HG03520 (cell line): Measurements from ENCODE around the gene GINS1.

Source experiments
- ATAC-seq: cut with Tn5 transposase; IDR thresholded peaks from one replicate; pipeline ENCODE4 v1.9.1; 2021; ENCODE audit warnings: mild to moderate bottlenecking, moderate library complexity; ENCODE audit not compliant: unreplicated experiment

GINS1 gene

DNA sequence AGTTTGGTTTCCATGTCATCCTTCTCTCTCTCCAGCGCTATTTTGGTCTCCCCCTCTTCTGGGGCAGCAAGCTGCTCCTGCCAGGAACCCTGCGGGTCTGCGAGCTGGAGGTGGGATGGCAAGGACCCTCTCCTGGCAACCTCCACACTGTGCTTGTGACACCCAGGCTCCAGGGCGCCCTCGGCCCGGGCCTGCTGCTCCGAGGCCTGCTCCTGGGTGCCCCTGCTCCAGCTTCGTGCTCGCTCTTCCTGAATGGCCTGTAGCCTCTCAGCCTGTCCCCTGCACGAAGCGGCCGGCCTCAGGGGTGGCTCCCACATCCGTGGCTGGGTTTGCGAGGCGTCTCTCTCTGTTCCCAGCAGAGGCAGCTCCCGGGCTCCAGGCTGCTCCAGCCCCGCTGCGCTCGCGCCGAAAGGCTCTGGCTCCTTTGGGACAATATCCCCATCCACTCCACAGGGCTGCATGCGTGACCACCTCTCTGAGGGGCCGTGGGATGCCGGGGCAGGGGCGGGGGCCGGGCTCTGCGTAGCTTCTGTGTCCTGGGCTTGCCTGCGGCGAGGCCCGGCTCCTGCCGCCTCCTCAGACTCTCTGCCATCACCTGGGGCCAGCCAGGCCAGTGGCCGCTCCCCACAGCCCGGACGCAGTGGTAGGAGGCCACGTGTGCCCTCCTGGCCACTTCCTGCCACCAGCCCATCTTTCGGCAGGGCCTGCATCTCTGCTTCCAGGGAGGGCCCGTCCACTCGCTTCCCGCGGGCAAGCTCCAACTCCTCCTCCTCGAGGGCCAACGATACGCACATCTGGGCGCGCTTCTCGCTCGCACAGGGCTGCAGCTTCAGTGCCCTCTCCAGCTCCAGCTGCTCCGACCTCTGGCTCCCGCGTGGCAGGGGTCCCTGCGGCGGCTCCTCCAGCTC lies 68.9 kb downstream of the GINS1 start:
- ATAC-seq, result no peak

DNA sequence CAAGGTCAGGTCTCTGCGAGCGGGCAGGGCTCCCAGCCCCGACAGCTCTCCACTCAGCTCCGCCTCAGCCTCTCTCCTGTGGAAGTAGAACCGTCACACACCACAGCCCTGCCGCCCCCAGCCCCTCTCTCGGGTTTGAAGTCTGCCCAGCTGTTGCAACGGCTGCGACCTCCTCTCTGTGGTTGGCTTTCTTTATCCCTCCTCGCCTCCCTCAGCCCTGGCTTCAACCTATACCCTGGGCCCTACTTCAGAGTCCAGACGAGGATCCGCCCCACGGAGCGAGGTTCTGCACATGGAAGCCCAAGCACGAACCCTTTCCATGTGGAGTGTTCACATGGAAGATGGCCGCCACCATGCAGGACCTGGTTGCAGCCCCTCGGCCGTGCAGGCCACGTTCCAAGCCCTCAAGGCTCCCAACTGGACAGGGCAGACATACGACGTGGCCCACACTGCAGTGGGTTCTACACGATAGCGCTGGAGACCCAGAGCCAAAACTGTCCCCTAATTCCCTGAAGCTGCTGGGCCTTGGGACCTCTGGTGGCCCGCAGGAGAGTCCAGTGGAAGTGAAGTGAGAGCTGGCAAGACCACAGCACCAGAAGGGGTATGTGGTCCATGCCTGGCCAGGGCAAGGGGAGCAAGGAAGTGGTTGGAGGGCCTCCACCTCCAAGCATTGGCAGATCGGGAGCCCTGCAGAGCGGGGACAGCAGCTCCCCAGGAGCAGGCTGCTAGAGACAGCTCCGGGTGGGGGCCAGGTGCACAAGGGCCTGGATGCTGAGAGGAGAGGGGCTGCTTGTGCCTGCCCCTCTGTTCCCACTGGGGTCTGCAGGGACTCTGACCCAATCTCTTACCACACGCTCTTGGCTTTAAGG lies 69.8 kb downstream of the GINS1 start:
- ATAC-seq, result no peak

DNA sequence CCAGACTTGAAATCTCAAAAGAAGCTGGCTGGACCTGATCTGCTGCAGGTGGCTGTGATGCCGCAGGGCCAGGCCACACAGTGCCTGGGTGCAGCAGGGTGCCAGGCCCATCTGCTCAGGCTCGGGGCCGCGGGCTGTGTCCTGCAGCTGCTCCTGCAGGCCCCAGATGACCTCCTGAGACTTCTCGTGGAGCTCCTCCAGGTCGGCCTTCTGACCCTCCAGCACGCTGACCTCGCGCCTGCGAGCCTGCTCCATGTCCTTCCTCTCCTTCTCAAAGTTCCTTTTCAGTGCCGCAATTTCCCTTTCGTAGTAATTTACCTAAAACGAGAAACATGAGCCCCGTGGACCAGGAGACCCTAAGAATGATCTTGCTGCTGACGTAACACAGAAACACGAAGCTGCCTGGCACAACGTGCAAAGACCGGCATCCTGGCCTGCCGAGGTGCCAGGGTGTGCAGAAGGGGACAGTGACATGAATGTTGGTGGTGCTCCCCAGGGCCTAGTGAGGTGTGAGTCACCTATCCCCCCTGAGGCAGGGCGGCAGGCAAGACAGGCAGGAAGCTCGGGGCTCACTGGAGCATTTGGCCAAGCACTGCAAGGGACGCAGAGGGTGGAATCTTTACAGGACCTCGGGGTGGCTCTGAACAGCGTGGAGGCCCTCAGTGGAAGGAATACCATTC lies 71.6 kb downstream of the GINS1 start:
- ATAC-seq, result no peak

DNA sequence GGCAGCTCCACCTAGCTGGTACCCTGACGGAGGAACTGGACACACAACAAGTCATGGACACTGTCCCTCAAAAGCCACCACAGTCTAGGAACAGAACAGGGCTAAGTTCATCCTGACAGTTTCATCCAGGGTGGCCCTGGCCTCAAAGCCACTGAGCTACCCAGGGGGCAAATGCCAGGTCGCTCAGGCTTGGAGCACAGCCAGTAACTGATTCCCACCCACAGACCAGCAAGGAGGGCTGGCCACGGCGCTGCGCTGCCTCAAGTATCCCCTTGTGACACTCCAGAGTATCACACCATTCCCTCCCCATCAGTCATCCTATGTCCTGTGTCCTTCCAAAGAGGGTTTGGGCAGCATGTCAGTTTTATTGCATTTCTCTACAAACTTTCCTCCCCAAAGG lies 72.2 kb downstream of the GINS1 start:
- no peak for ATAC-seq

DNA sequence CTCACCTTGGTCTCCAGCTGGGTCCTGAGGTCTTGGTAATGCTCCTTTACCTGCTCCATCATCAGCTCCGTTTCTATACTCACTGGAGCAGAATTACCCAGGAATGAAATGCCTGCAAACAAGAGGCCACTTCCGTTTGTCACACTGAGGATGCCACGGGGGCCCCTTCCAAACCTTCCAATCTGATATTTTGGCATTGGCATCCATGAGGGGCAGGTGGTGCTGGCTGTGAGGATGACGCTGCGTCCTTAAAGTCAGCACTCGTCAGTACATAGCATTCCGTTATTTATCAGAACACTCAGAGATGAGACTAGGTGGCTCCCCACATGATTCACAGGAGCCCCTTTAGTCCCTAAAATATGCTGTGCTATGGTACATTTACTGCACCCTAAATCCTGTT lies 72.7 kb downstream of the GINS1 start:
- no peak for ATAC-seq

DNA sequence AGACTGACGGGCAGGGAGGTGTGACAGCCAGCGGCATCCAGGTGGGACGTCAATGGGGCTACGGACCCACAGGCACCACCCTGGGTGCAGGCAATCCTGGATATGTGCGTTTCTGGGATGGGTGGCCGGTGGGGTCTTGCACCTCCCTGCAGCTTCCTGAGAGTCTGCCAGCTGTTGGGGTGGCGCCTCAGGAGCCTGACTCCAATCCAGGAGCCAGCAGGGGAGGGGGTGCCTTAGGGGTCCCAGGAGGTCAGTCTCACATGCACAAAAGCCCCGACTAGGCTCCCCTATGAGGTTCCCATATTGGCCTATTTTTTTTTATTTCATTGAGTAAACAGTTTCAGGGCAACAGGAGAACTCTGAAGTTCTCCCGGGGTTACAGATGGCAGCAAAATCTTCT lies 73.3 kb downstream of the GINS1 start:
- no peak for ATAC-seq

DNA sequence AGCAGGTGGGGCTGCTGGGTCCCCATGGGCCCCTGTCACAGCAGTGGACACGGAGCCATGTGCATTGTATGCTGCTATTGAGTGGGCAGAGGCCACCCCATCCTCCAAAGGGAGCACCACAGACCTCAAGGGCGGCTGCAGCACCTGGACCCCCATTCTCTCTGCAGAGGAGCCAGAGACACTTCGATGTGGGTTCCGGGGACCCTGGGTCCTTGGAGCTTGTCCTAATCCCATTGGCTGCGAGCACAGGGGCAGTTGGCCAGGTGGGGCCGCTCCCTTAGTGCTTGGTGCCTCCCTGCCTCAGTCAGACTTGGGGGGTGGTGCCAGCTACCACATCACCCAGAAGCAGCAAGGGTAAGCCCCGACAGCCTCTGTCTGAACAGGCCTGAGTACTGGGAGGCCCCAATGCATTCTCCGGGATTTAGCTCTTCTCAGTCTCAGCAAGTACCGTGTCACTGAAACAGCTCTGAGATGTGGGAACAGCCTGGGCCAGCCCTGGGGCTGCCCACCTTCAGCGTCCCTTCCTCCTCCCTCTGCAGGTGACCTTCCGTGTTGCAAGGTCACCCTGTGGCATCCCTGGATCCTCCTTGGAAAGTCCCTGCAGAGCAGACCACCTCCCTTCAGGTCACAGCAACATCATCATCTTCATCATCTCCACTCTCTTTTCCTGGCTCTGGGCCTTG lies 73.9 kb downstream of the GINS1 start:
- no peak for ATAC-seq

DNA sequence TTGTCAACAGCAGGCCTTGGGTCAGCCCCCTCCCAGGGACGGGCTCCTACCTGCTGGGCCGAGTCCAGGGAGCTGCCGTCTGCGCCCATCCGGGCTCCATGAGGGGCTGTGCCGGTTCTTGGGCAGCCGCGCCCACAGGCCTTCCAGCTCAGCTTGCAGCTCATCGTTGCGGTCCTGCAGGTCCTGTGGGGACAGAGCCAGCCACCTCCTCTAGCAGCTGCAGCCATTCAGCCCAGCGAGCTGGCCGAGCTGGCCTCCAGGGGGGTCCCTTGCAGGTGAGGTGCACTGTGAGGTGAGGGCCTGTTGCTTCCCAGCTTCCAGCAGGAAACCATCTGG lies 74.4 kb downstream of the GINS1 start:
- ATAC-seq, result no peak

DNA sequence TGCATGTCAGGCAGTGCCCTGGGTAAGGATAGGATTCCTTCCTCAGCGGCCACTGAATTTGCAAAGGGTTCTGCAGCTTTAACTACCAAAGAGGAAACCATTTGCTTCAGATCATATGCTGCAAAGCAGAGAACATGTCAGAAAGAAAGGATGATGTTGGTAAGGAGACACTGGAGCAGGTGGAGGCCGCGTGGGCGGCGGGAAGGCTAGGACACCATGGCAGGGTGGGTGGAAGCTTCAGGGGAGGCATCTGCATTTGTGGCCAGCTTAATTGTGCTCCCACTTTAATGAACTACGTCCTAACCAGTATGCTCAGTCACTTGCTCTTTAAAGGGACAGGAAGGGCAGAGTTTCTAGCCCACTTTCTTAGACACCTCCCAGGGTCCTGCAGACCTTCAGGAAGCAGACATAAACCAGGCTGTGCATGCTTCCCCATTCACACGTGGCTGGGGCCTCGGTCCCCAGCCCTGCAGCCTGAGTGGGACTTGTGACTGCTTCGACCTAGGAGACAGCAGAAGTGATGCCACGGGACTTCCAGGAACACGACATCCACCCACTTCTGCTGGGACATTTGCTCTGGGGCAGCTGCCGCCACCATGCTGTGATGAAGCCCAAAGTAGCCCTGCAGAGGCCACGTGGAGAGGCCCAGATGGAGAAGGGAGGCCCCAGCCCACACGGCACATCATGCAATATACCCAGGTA lies 76.1 kb downstream of the GINS1 start:
- ATAC-seq, result no peak

DNA sequence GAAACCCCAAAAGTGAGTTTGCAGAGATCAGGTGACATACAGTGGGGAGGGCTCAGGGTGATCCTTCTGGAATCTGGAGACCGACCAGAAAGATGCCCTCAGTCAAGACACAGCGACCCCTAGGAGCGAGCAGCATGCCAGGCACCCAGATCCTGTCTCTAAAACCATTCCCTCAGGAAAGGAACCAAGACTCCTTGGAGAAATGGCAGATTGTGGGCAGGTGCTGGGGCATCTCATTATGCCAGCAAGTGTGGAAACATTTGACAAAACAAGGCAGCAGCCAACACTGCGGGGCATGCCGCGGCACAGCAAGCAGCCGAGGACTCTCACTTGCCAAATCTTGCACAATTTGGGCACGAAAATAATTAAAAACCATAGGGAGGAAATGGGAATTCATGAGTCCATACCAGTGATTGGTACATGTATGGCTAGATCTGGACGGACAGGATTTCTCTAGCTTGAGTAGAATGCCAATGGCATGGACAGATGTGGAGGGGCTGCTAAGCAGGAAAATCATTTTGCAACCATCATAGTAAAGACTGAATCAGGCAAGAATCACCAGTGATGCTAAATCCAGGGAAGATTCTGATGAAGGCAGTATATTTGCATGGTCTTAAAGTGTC lies 76.9 kb downstream of the GINS1 start:
- no peak for ATAC-seq

DNA sequence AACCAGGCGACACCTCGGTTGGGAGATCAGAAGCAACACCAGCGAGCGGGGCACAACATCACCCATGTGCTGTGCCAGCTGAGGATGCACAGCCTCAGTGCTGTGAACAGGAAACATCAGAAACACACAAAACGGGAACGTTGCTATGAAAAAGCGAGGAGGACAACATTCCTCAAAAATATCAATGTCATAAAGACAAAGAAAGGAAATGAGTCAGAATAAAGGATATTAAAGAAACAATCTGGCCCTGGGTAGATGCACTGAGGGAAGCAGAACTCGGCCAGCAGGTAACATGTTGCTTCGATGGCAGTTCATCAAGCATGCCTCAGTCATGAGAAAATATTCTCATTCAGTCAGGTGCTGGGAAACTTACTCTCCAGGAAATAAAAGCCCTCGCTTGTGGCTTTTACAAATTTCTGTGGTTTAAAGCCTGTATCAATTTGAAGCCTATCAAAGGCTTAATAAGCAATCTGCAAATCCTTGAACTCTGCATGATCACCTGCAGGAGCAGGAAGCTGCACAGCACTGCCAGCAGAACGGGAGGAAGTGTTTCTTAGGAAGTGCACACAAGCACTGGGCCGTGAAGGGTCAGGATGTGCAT lies 77.5 kb downstream of the GINS1 start:
- no peak for ATAC-seq

DNA sequence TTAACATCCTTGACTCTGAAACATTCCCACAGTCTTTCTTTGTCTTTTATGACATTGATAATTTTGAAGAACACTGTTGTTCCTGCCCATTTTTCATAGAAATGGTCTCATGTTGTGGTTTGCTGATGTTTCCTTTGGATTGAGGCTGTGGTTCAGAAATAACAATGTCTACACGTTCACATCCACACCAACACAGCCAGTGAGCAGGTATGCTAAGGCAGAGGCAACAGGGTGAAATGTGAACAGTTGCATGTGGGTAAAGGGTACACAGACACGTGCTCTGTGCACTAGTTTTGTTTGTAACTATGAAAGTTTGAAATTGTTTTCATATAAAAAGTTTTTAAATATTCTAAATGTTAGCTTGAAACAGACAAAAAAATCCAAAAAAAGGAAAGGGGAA lies 78.4 kb downstream of the GINS1 start:
- no peak for ATAC-seq

DNA sequence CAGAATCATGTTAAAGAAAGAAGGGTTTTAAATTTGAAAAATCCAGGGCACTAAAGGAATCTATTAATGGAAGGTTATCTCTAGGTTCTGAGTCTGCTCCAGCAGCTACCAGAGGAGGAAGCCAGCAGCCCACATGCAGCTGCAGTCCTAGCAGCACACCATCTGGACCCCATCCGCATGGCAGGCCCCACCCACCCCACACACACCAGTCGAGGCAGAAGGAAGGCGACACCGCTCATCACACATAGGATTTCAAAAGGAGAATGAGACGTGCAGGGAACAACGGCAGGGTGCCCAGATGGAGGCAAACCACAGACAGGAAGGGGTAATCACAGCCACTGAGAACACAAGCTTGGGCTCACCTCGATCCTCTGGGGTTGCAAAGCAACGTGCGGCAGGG lies 78.9 kb downstream of the GINS1 start:
- ATAC-seq, result no peak

DNA sequence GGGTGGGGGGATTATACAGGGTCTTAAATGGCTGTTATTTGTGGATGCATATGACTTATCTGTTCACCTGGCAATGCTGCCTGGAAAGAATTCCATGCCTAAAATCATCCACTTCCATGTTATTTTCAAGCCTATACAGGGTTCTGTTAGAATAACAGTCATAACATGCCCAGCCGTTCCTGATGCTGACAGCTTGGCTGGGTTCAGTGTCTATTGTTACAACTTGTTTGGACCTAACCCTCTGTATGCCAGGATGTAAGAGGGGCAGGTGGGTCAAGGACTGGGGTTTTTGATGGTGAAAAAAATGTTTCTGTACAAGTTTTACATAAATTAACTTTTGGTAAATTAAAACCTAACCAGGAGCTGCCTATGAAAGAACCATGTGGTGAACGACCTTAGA lies 79.8 kb downstream of the GINS1 start:
- no peak for ATAC-seq

DNA sequence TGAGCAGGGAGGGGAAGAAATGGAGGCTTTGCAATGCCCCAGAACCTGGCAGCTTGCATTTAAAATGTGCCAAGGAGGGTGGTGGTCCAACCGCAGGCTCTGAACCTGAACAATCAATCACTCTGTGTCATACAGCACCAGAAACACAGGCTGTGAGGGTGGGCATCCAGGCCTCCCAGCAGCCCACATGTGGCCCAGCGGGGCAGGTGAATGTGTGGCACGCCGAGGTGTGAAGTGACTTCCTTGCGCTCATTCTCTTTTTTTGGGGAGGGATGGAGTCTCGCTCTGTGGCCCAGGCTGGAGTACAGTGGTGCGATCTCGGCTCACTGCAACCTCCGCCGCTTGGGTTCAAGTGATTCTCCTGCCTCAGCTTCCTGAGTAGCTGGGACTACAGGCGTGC lies 80.5 kb downstream of the GINS1 start:
- ATAC-seq, result no peak

DNA sequence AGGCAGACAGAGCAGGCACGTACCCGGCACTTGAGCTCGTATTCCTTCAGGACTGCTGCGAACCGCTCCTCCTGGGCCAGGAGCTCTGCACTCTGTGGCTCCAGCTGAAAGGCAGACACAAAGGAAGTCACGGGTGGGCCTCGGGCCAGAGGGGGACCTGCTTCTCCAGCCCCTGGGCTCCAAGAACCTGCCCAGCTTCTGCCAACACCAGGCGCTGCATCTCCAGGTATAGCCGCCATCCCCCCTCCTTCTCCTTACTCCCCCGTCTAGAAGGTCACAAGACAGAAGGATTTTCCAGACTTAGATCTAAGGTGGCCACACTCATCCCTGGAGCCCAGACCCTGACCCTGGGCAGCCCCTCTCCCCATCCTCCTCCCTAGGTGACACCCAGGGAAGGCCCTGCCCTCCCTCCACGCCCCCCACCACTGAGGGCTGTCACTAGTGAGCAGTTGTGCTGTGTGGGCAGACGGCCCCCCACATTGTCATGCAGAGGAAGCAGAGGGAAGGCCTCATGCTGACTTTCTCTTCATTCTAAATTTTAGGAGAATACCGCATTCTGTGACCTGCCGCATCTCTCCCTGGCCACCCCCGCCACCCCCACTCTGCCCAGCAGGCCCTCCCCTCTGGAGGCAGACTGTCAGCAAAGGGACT lies 81.9 kb downstream of the GINS1 start:
- no peak for ATAC-seq

DNA sequence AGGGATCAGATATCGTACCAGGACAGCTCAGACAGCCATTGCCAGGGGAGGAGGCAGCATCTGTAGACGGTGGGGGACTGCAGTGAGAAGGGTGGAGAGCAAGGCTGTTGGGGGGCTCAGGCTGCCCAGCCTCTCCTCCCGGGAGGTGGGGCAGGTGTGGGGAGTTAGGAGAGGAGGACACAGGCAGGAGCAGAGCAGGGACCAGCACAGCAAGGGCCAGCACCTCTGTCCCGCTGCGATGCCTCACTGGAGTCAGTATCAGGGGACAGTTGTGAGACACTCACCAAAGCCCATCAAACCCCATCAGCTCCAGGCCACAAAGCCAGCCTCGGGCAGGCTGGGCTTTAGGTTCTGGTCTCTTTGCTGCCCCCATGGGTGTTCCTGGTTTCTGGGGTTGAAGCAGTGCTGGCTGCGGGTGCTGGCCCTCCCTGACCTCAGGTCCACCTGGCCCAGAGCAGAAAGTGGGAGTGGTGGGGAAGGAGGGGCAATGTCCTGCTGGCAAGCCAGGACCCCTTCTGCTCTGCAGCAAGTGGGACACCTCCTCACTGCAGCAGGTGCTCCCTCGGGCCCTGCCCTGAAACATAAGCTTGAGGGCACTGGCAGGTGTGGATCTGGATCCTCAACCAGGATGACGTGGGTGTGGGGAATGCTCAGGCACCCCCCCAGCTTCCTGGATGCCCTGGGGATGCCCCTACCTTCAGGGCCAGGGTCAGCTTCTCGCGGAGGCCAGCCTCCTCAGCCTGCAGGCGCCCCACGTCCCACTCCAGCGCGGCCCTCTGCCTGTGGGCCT lies 83.4 kb downstream of the GINS1 start:
- no peak for ATAC-seq

DNA sequence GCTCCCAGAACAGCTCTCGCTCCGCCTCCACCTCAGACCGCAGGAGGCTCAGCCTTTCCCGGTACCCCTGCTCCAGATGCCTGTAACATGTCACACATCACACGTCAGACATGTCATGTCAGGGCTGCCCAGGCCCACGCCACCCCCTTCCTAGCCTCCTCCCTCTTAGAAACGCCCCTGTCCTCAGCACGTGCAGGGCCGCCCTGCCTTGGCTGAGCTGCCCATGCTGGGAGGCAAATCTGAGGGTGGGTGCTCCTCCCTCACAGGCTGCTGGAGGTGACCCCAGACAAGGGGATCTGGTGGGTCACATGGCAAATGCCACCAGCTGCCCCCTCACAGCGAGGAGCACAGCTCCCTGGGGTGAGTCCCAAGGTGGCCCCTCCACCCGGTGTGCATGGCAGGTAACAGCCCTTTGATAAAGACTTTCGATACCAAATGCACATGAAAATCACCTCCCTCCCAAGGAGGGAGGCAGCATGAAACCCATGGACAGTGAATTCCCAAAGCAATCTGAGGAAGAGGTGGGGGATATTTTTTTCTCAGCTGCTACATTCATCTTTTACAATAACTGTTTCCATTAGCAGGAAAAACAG lies 84.1 kb downstream of the GINS1 start:
- ATAC-seq, result no peak
